ENCODE results near the gene RYR3. TPM values are rescaled to one million over a fixed set of nuclear protein-coding genes. Genes with fewer than 3 reads are reported as not detected.

The RYR3 gene
- total RNA-seq, 1 experiment from 2014 or later = 0.66 TPM

GRCh38 chr15:33655488-33655887, 344.7 kb downstream of the RYR3 start:
- CTCF ChIA-PET = no interaction called here
- BruUV-seq (replicated peaks) = no TSS peak
- Histone ChIP-seq H3K27me3 (replicated peaks; ENCODE audit: control insufficient read depth, insufficient read depth, low read length) (no peaks in the 10 kb centered on the region), H3K9me3 (no peaks in the 10 kb centered on the region), H3K36me3 (ENCODE audit: control insufficient read depth, insufficient read depth, low read length) (no peaks in the 10 kb centered on the region), H3K4me1 (no peaks in the 10 kb centered on the region), H3K4me3 (ENCODE audit: low read depth, low read length) (no peak overlapping the region)
- H3K27me3 Mint-ChIP-seq (ENCODE audit: insufficient read depth, unreplicated experiment) = peaks cover 6% of the 10 kb centered on the region
- no peak overlapping the region for H3K27ac Mint-ChIP-seq (ENCODE audit: unreplicated experiment)
- no peaks in the 10 kb centered on the region for H3K4me1 Mint-ChIP-seq (ENCODE audit: low read depth, unreplicated experiment)
- DNase-seq = no peak
- H3K4me3 Mint-ChIP-seq (ENCODE audit: unreplicated experiment) = no peak overlapping the region
- intact Hi-C loops (cut with micrococcal nuclease; ENCODE audit: unreplicated experiment) = no loop called here
- TF ChIP-seq, protein P1, sequence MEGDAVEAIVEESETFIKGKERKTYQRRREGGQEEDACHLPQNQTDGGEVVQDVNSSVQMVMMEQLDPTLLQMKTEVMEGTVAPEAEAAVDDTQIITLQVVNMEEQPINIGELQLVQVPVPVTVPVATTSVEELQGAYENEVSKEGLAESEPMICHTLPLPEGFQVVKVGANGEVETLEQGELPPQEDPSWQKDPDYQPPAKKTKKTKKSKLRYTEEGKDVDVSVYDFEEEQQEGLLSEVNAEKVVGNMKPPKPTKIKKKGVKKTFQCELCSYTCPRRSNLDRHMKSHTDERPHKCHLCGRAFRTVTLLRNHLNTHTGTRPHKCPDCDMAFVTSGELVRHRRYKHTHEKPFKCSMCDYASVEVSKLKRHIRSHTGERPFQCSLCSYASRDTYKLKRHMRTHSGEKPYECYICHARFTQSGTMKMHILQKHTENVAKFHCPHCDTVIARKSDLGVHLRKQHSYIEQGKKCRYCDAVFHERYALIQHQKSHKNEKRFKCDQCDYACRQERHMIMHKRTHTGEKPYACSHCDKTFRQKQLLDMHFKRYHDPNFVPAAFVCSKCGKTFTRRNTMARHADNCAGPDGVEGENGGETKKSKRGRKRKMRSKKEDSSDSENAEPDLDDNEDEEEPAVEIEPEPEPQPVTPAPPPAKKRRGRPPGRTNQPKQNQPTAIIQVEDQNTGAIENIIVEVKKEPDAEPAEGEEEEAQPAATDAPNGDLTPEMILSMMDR (IDR thresholded peaks at IDR 0.05; ENCODE audit: insufficient read depth in 1 of 2, low read depth in 1 of 2, low read length in 1 of 2, severe bottlenecking in 1 of 2, unreplicated experiment in 1 of 2) = no peak
- H3K36me3 Mint-ChIP-seq (ENCODE audit: insufficient read depth, unreplicated experiment) = no peaks in the 10 kb centered on the region
- POLR2A ChIA-PET = no interaction called here
- H3K9me3 Mint-ChIP-seq (ENCODE audit: unreplicated experiment) = no peaks in the 10 kb centered on the region

GRCh38 chr15:33656168-33656567, 345.4 kb downstream of the RYR3 start:
- CTCF ChIA-PET = no interaction called here
- no peak overlapping the region for H3K4me3 ChIP-seq (ENCODE audit: low read depth, low read length)
- no peaks in the 10 kb centered on the region for H3K9me3 ChIP-seq
- Mint-ChIP-seq H3K9me3 (ENCODE audit: unreplicated experiment) (no peaks in the 10 kb centered on the region), H3K27ac (ENCODE audit: unreplicated experiment) (no peak overlapping the region), H3K4me1 (ENCODE audit: low read depth, unreplicated experiment) (no peaks in the 10 kb centered on the region), H3K36me3 (ENCODE audit: insufficient read depth, unreplicated experiment) (no peaks in the 10 kb centered on the region), H3K27me3 (ENCODE audit: insufficient read depth, unreplicated experiment) (peaks cover 9% of the 10 kb centered on the region), H3K4me3 (ENCODE audit: unreplicated experiment) (no peak overlapping the region)
- no peaks in the 10 kb centered on the region for H3K27me3 ChIP-seq (replicated peaks; ENCODE audit: control insufficient read depth, insufficient read depth, low read length)
- no peaks in the 10 kb centered on the region for H3K36me3 ChIP-seq (ENCODE audit: control insufficient read depth, insufficient read depth, low read length)
- H3K4me1 ChIP-seq = no peaks in the 10 kb centered on the region
- intact Hi-C loops (cut with micrococcal nuclease; ENCODE audit: unreplicated experiment) = no loop called here
- DNase-seq = no peak
- TF ChIP-seq, protein P1 (IDR thresholded peaks at IDR 0.05; ENCODE audit: insufficient read depth in 1 of 2, low read depth in 1 of 2, low read length in 1 of 2, severe bottlenecking in 1 of 2, unreplicated experiment in 1 of 2) = no peak
- no TSS peak for BruUV-seq (replicated peaks)
- POLR2A ChIA-PET = no interaction called here

DNA sequence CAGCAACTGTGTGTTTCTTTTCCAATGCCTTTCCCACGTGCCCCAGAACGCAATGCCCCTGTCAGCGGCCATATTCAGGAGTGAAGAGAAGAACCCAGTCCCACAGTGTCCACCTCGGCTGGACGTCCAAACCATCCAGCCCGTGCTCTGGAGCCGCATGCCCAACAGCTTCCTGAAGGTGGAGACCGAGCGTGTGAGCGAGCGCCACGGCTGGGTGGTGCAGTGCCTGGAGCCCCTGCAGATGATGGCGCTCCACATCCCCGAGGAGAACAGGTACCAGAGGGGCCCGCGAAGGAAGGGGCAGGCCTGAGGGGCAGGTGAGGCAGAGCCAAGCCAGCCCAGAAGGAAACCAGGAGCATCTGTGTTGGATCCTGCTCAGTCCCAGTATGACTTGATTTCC, 349.4 kb downstream of the RYR3 start:
- CTCF ChIA-PET = no interaction called here
- intact Hi-C loops (cut with micrococcal nuclease; ENCODE audit: unreplicated experiment) = no loop called here

More for the DNA sequence above, 349.4 kb downstream of the RYR3 start:
- Histone ChIP-seq H3K4me3 (ENCODE audit: low read depth, low read length) (no peak overlapping the region), H3K4me1 (no peaks in the 10 kb centered on the region), H3K9me3 (no peaks in the 10 kb centered on the region), H3K36me3 (ENCODE audit: control insufficient read depth, insufficient read depth, low read length) (no peaks in the 10 kb centered on the region), H3K27me3 (replicated peaks; ENCODE audit: control insufficient read depth, insufficient read depth, low read length) (no peaks in the 10 kb centered on the region)
- H3K9me3 Mint-ChIP-seq (ENCODE audit: unreplicated experiment) = no peaks in the 10 kb centered on the region
- TF ChIP-seq, protein P1 (IDR thresholded peaks at IDR 0.05; ENCODE audit: insufficient read depth in 1 of 2, low read depth in 1 of 2, low read length in 1 of 2, severe bottlenecking in 1 of 2, unreplicated experiment in 1 of 2) = no peak
- DNase-seq = no peak
- no TSS peak for BruUV-seq (replicated peaks)
- no peaks in the 10 kb centered on the region for H3K36me3 Mint-ChIP-seq (ENCODE audit: insufficient read depth, unreplicated experiment)
- no peak overlapping the region for H3K4me3 Mint-ChIP-seq (ENCODE audit: unreplicated experiment)
- no peak overlapping the region for H3K27ac Mint-ChIP-seq (ENCODE audit: unreplicated experiment)
- POLR2A ChIA-PET = no interaction called here
- peaks cover 14% of the 10 kb centered on the region for H3K27me3 Mint-ChIP-seq (ENCODE audit: insufficient read depth, unreplicated experiment)
- H3K4me1 Mint-ChIP-seq (ENCODE audit: low read depth, unreplicated experiment) = no peaks in the 10 kb centered on the region
